HG02870 (cell line): ENCODE measurements around the gene IL2RA.
"Not testable (repeated sequence)": the region's sequence is repeated elsewhere in the genome, so short reads cannot be mapped to it uniquely, and the experiment has no call there.

Experiments
- ATAC-seq: cut with Tn5 transposase; IDR thresholded peaks from one replicate; pipeline ENCODE4 v1.9.1; 2021; ENCODE audit warnings: mild to moderate bottlenecking, moderate library complexity; ENCODE audit not compliant: unreplicated experiment

The IL2RA gene

GRCh38 chr10:6083523-6084475, 21.6 kb upstream of the IL2RA start:
- no peak for ATAC-seq

GRCh38 chr10:6082496-6083395, 20.6 kb upstream of the IL2RA start:
- no peak for ATAC-seq

- no peak for ATAC-seq
Observed at GRCh38 chr10:6080417-6080973, 18.3 kb upstream of the IL2RA start.

DNA sequence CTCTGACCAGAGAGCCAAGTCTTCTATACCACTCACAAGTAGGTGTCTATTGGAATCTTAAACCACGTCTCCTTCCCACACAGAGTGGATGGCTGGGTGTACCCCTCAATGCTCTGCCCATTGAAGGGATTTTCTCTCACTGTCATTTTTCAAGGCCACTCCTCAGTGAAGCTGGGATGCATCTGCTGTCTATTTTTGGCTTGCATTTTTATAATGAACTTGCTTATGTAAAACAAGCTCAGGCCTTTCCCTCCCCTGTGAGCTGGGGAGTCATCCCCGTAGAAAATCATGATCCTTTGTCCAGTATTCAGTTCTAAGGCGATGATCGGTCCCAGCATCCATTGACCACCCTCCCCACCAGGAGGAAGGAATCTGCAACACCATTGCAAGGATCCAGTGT, 16.9 kb upstream of the IL2RA start:
- ATAC-seq = no peak

DNA sequence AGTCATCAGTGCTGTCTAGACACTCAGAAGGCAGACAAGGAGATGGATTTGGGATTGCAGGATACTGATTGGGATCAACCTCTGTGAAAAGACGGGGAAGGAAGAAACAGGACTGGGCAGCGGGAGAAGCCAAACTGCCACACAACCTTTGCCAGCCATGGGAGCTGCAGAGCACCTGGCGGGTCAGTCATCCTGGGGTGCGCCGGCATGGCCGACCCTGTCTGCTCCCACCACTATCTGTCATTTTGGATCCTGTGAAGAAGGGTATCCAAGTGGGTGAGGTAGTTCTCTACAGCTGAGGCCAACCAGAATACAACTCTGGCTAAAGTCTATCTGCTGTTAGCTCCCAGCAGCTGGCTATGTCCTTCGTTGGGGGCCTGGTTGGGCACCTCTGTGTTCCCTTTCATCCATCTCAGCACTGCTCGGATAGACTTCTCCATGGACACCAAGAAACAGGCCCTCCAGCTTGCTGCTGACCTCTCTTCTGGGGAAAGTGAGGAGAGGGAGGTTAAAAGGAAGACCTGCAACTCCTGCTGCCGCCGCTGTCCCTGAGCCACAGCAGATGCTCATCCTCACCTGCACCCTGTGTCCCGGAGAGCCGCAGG, 15.0 kb upstream of the IL2RA start:
- no peak for ATAC-seq

DNA sequence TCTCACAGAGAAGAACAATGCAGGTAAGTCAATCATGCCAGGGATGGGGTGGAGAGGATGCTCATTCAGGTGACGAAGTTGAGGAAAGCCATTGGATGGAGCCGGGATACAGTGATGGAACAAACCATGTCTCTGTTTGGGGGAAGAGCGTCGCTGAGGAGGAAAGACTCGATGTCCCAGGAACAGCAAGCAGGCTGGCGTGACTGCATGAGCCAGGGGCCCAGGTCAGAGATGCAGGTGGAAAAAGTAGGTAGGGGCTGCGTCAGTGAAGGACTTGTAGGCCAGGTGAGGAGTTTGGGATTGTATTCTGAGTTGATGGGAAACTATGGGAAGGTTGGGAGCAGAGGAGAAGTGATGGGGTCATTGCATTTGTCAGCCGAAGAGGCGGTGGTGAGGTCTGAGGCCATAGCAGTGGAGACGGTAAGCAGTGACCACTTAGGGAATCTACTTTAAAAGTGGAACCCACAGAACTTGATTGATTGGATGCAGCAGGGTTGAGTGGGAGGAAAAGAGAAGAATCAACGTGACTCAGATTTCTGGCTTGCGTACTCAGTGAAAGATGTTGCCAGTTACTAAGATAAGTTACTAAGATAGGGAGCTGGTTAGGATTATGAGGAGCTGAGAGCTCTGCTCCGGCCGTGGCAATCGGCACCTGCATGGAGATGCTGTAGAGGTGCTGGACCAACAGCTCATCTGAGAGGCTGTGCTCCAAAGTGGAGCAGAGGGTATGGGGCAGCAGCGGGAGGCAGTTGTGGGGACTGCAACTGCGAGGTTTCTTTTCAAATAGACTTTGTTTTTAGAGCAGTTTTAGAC, 12.5 kb upstream of the IL2RA start:
- ATAC-seq = no peak

GRCh38 chr10:6072215-6072934, 10.2 kb upstream of the IL2RA start:
- ATAC-seq = peak; percentile 74

DNA sequence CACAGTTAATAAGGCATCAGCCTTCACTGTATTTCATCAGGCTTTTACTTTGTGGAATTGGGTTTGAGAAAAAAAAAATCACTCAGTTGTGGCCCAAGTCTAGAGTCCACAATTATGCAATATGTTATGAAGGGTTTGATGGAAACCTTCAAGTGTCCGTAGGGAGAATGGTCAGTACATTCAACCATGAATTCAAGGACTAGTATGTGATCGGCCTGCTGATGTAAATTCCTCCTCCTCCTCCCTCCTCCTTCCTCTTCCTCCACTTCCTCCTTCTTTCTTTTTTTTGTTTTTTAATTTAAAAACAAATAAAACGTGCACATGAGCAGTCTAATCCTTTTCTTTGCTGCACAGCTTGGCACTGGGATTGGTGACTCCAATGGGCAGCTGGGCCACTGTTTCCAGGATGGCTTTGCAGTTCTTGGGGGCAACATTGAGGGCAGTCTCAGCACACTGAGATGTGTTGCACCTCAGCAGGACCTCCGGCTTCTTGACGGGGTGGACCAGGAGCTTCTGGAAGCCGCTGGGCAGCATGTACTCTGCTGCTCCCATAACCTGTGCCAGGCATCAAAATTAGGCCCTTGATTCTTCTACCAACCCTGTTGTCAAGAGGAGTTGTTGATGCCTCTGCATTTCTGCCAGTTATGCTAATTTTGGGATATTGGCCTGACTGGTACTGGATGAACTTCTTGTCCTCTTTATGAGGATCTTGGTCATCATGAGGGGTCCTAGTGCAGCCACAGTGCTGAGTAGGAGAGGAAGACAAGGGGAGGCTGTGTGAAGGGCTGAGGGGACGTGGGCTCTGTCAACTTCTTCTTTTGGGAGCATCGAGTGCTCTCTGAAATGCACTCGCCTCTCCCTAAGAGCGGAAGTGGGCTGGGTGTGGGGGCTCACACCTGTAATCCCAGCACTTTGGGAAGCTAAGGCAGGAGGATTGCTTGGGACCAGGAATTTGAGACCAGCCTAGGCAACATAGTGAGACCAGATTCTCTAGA, 9.3 kb upstream of the IL2RA start:
- ATAC-seq = no peak

DNA sequence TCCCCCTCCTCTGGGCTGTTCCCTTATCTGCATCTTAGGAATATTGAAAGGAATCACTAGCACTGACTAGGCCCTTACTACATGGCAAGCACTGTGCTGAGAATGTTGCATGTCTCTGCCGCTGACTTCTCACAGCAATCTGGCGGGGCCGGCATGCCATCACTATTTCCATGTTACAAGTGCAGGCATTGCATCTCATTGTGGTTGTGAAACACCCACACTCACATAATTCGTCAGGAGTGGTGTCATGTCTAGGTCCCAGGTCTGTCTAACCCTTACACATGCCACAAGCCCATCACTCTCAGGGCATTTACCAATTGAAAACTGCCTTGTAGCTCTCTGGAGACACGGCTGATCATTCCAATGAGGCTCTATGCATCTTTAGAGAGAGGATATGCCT, 8.5 kb upstream of the IL2RA start:
- no peak for ATAC-seq

GRCh38 chr10:6069081-6069931, 7.1 kb upstream of the IL2RA start:
- ATAC-seq = no peak

DNA sequence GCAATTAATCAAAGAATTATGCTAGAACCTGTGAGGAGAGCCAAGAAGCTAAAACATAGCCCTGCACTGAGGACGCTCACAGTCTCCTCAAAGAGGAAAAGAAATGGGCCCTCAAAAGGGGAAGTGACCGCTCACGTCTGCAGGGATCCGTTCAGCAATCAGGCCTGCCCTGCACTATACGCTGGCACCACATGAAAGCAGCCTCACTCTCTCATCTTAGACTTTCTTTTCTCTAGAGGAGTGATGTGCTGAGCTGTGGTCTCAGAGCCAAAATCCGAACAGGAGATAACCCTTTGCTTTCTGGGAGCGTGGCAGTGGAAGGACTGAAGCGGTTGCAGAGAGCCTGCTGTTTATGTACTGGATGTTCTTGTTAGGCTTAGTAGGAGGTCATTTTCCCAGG, 6.3 kb upstream of the IL2RA start:
- ATAC-seq = peak; percentile 31

- no peak for ATAC-seq
Observed at GRCh38 chr10:6068006-6068405, 5.8 kb upstream of the IL2RA start.

DNA sequence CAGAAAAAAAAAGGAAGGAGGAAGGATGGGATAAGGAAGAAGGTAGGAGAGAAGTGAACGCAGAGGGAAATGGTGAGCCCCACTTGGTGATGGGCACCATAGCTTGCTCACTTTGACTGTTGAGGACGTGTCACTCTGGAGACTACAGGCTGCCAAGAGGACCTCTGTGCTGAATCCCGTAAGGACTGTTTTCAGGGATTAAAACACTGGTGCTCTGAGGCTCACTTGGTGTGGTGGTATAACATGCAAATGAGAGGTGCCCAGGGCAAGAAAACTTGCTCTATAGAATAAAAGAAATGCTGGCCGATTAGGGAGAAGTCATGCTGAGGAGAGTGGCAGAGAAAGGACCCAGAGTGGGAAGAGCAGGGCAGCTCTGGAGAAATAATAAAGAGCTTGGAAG, 5.3 kb upstream of the IL2RA start:
- no peak for ATAC-seq

GRCh38 chr10:6065835-6066234, 3.7 kb upstream of the IL2RA start:
- ATAC-seq = no peak

- no peak for ATAC-seq
Observed at GRCh38 chr10:6065406-6065805, 3.2 kb upstream of the IL2RA start.

GRCh38 chr10:6064726-6065125, 2.6 kb upstream of the IL2RA start:
- ATAC-seq = not testable (repeated sequence)

DNA sequence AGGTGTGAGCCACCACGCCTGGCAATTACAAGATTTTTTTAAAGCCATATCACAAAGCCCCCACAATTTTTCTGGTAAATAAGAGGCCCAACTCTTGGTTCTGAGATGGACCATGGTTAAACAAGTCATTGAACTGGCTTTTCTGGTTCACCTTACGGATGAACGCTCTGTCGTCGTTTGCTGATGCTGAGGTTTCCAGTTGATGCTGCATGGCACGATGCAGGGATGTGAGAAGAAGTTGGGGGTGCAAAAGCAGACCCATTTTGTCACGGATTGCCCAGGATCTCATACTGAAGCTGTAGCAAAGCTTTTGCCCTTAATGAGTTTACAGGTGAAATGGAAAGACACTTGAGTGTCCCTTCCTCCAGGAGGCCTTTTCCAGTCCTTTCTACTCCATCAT, 2.0 kb upstream of the IL2RA start:
- no peak for ATAC-seq
